Uterus (tissue), 2 donors: ENCODE measurements around the gene MED13L.

ENCODE experiments used
- CTCF ChIP-seq, 4 experiments: fragments of 200-600 bp in 2 of 4; fragments of 450-650 bp in 2 of 4; sonication (generic) in 2 of 4; IDR thresholded peaks; one replicate each; pipeline ENCODE4 v1.5.1; 2016 to 2019; ENCODE audit warnings: antibody characterized with exemption in 4 of 4, mild to moderate bottlenecking in 2 of 4, moderate library complexity in 1 of 4
- POLR2A ChIP-seq, 2 donors: fragments of 450-650 bp; IDR thresholded peaks; one replicate each; pipeline ENCODE4 v1.6.1; 2016; ENCODE audit warnings: antibody characterized with exemption in 2 of 2, mild to moderate bottlenecking in 1 of 2, moderate library complexity in 1 of 2

- TF ChIP-seq CTCF (IDR thresholded peaks at IDR 0.05) = no peak
- no peak for TF ChIP-seq POLR2A (IDR thresholded peaks at IDR 0.05)
Observed at GRCh38 chr12:115968211-115968610, 309.3 kb downstream of the MED13L start.
